HUES64 (cell line): ENCODE measurements around the gene PCBP3. TPM values are rescaled to one million over a fixed set of nuclear protein-coding genes. Genes with fewer than 3 reads are reported as not detected.

Source experiments
- H3K27ac ChIP-seq: 2 replicates; pipeline ENCODE4 v1.7.0; 2013; ENCODE audit warnings: low read depth, low read length, inconsistent platforms
- H3K27me3 ChIP-seq: 2 replicates; pipeline ENCODE4 v1.6.1; 2013; ENCODE audit warnings: mild to moderate bottlenecking, low read length; ENCODE audit not compliant: insufficient read depth
- H3K36me3 ChIP-seq: 2 replicates; pipeline ENCODE4 v1.6.1; 2013; ENCODE audit warnings: mild to moderate bottlenecking, low read length; ENCODE audit not compliant: insufficient read depth
- H3K4me1 ChIP-seq: 2 replicates; pipeline ENCODE4 v1.6.1; 2013; ENCODE audit warnings: mild to moderate bottlenecking, low read length, moderate library complexity; ENCODE audit not compliant: insufficient read depth
- H3K4me3 ChIP-seq: 2 replicates; pipeline ENCODE4 v1.5.1; 2013; ENCODE audit warnings: mild to moderate bottlenecking, low read length, moderate library complexity
- H3K9ac ChIP-seq: 2 replicates; pipeline ENCODE4 v1.6.1; 2013; ENCODE audit warnings: mild to moderate bottlenecking, low read depth, low read length
- H3K9me3 ChIP-seq: 2 replicates; pipeline ENCODE4 v1.6.1; 2013; ENCODE audit warnings: low read depth, low read length; ENCODE audit not compliant: insufficient read depth
- WGBS: fragments of 150-250, 120-280 bp; methylation state at CpG from one replicate; pipeline ENCODE4 v1.1.7; 2013; ENCODE audit warnings: missing lambda C conversion rate; 5-methylcytosine and 5-hydroxymethylcytosine counted together
- polyA plus RNA-seq, 2 experiments: library from polyadenylated mRNA; stranded (reverse); fragments of 50-300 nt; gene quantifications; one replicate each; pipeline ENCODE4 v1.2.3, GENCODE V29; 2013

Gene PCBP3
- polyA plus RNA-seq (2013, experiment 1 of 2): 4.1 TPM
- 4.3 TPM for polyA plus RNA-seq (2013, experiment 2 of 2)

DNA sequence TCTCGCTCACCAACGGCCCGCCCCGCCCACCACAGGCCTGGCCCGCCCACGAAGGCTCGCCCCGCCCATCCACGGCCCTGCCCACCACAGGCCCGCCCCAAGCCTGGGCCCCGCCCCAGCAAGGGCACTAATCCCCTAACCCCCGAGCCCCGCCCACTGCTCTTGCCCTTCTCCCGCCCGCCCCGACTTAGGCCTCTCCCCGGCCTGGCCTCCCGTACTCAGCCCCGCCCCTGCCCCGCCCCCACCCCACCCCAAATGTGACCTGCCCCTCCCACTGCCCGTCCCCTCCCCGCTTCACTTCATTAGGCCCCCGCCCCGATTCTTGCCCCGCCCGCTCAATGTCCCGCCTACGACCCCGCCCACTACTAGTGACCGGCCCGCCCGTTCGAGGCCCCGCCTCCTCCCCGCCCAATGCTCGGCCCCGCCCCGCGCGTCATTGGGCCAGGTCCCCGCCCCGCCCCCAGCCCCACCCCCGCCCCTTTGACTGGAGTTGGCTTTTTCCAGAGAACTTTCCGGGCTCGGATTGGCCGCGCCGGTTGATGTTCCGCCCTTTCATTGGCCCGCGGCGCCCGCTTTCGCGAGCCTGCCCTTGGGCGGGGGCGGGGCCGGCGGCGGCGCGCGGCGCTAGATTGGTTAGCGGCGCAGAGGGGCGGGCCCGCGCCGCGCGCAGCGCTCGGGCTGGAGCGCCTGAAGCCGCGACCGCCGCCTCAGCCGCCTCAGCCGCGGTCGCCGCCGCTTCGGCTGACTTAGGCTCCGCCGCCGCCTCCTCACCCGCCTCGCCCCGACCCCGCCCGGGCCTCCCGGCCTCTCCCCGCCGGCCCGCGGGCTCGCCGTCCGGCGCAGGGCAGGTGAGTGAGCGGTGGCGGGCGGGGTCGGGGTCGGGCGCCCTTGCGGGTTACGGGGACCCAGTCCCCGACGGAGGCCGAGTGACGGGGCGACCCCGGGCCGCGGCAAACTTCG lies at the start of gene PCBP3:
TSS of gene PCBP3 (plus strand) at position 705 of the 960 bp plus-strand sequence. CDS start 206,361 bp downstream, outside the sequence.
- Histone ChIP-seq H3K9ac (peak within 1 kb of the TSS; percentile 26; the same call in 1 of the 2 replicates), H3K27me3 (peaks cover 57% of the 10 kb centered on the region), H3K9me3 (no peaks in the 10 kb centered on the region), H3K36me3 (no peaks in the 10 kb centered on the region), H3K4me3 (peak within 1 kb of the TSS; percentile 53), H3K4me1 (peaks cover 10% of the 10 kb centered on the region; the same call in 1 of the 2 replicates), H3K27ac (no peak within 1 kb of the TSS)
- WGBS: under 1% methylated on average over 110 of the region's 120 CpGs

DNA sequence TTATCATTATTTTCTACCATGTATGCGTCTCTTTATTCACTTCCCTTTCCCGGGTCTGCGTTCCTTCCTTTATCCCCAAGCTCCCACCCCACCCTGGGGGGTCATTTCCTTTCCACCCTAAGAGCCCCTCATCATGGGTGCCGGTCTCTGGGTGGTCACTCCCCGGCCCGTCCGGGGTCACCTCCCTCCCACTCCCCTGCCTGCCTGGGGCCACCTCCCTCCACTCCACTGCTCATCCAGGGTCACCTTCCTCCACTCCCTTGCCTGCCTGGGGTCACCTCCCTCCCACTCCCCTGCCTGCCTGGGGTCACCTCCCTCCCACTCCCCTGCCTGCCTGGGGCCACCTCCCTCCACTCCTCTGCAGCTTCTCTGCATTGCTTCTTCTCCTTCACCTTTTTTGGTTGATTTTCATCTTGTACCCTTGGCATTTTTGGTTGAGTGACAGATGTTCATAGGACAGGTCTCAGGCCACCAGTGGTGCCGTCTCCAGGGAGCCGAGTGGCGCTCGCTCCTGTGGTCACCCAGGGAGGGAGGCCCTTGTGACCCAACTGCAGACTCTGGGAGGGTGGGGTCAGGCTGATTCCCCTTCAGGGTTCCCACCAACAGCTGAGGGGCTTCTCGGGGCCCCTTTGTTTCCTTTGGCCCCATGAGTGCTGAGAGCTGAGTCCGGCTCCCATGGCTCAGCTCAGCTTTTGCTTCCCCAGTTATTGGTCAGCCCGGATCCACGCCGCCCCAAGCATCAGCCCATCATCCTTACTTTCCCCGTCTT lies 48.6 kb upstream of the PCBP3 start:
- H3K27ac ChIP-seq: no peak overlapping the region
- H3K27me3 ChIP-seq: peaks cover 10% of the 10 kb centered on the region
- H3K9ac ChIP-seq: no peak overlapping the region
- H3K9me3 ChIP-seq: no peaks in the 10 kb centered on the region
- no peak overlapping the region for H3K4me3 ChIP-seq
- no peaks in the 10 kb centered on the region for H3K36me3 ChIP-seq
- 91% methylated on average over 17 of the region's 17 CpGs for WGBS
- no peaks in the 10 kb centered on the region for H3K4me1 ChIP-seq

DNA sequence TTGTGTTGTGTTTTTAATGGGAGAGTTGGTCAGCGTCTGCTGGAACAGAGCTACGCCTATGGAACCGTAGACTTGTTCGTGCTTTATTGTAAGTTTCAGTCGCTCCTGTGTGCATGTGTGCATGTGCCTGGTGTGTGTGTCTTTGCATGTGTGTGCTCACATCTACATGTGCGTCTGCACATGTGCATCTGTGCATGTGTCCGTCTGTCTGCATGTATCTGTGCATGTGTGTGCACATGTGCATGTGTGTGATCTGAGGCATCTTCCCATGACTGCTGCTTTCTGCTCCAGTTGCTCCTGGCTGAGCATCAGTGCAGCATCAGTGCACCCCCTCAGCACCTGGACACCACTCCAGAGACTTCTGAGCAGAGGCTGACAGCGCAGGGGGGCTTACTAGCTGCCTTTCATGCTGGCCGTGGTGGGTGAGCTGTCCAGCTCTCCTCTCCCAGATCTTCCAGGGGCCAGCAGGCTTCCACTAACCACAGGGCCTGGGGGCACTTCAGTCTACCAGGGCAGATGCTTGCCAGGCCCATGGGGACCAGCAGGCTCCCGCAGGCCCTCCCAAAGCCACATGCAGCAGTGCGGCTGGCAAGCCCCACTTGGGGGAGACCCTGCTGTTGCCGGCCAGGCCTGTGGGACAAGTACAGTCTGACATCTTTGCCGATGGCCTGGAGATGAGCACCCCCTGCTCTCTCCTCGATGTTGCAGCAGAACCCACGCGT lies 47.8 kb upstream of the PCBP3 start:
- H3K27ac ChIP-seq: no peak overlapping the region
- H3K9ac ChIP-seq: no peak overlapping the region
- H3K4me3 ChIP-seq: no peak overlapping the region
- 93% methylated on average over 16 of the region's 16 CpGs for WGBS
- H3K9me3 ChIP-seq: no peaks in the 10 kb centered on the region
- no peaks in the 10 kb centered on the region for H3K36me3 ChIP-seq
- peaks cover 5% of the 10 kb centered on the region for H3K27me3 ChIP-seq
- no peaks in the 10 kb centered on the region for H3K4me1 ChIP-seq

DNA sequence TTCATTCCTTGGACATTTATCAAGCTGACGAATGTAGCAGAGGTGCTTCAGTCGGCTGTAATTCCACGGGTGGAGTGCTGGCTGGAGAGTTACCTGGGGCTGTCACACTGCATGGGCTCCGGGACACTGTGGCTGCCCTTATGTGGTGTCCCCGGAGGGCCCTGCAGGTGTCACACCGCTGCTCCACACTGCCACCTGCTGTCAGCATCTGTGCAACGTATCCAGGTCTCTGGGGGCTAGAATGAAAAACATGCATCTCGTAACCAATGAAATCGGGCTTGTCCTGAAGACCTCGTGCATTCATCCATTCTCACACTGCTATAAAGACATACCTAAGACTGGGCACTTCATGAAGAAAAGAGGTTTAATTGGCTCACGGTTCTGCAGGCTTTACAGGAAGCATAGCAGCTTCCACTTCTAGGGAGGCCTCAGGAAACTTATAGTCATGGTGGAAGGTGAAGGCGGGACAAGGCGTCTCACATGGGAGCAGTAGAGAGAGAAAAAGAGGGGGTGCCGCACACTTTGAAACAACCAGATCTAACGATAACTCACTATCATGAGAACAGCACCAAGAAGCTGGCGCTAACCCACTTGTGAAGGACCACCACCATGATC lies 46.7 kb upstream of the PCBP3 start:
- WGBS: 47% methylated on average over 16 of the region's 16 CpGs
- H3K27me3 ChIP-seq: no peaks in the 10 kb centered on the region
- H3K4me1 ChIP-seq: no peaks in the 10 kb centered on the region
- H3K4me3 ChIP-seq: no peak overlapping the region
- H3K9me3 ChIP-seq: no peaks in the 10 kb centered on the region
- H3K36me3 ChIP-seq: no peaks in the 10 kb centered on the region
- no peak overlapping the region for H3K9ac ChIP-seq
- no peak overlapping the region for H3K27ac ChIP-seq

DNA sequence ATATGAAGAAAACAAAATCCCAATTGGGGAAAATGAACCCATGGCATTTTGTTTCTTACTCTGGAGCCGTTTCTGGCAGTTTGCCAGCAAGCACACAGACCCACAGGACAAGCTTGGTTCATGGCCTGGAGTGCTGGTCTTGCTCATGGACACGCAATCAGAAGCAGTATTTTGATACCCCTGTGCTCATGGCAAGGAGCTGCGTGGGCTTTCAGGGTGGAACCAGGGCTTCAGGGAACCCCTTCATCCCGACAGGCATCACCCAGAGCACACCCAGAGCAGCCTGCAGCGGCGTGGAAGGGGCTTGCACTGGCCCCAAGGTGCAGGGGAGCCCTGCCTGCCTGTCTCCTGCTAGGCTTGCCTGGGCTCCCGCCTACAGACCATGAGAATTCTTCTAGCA lies 45.4 kb upstream of the PCBP3 start:
- Histone ChIP-seq H3K36me3 (no peaks in the 10 kb centered on the region), H3K9ac (no peak overlapping the region), H3K4me3 (no peak overlapping the region), H3K27me3 (no peaks in the 10 kb centered on the region), H3K4me1 (no peaks in the 10 kb centered on the region), H3K27ac (no peak overlapping the region), H3K9me3 (peaks cover under 1% of the 10 kb centered on the region; the same call in 1 of the 2 replicates)
- 89% methylated on average over 7 of the region's 7 CpGs for WGBS

DNA sequence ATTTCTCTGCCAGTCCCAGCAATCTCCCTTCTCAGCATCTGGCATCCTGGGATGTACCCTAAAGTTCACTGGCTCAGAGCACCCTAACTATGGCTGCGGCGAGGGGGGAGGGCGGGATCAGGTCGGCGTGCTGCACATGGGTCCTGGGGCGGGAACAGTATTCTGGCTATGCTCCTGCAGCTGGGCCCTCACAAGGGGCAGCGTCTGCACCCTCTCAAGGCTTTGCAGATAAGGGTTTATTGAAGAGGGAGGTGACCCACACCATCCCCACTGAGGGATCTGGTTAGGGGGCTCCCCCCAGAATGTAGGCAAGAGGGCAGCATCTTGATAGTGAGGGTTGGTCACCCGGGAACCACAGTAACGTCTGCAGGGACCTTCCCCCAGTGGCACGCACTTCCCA lies 44.9 kb upstream of the PCBP3 start:
- Histone ChIP-seq H3K27me3 (no peaks in the 10 kb centered on the region), H3K9me3 (peaks cover 5% of the 10 kb centered on the region; the same call in 1 of the 2 replicates), H3K9ac (no peak overlapping the region), H3K36me3 (no peaks in the 10 kb centered on the region), H3K4me3 (no peak overlapping the region), H3K4me1 (no peaks in the 10 kb centered on the region), H3K27ac (no peak overlapping the region)
- 96% methylated on average over 10 of the region's 10 CpGs for WGBS

DNA sequence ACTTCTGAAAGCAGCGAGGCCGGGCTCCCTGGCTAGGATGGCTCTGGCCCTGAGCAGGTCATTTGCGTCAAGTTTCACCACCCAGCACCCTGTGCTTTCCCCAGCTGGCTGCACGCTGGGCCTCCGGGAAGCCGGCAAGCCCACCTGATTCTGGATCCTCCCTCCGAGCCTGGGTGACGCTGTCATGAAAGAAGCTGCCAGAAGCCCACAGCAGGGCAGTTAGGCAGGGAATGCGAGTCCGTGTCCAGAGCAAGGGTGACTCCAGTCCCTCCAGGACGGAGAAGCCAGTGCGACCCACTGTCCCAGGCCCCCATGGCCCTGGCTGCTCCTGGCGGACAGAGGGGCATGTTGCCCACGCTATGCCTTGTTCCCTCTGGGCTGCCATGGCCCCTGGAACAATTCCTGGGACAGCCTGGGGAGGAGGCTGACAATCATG lies 44.4 kb upstream of the PCBP3 start:
- H3K27ac ChIP-seq: no peak overlapping the region
- H3K36me3 ChIP-seq: no peaks in the 10 kb centered on the region
- H3K27me3 ChIP-seq: no peaks in the 10 kb centered on the region
- H3K9ac ChIP-seq: no peak overlapping the region
- no peak overlapping the region for H3K4me3 ChIP-seq
- WGBS: 93% methylated on average over 14 of the region's 14 CpGs
- H3K9me3 ChIP-seq: peaks cover 5% of the 10 kb centered on the region; the same call in 1 of the 2 replicates
- H3K4me1 ChIP-seq: no peaks in the 10 kb centered on the region

DNA sequence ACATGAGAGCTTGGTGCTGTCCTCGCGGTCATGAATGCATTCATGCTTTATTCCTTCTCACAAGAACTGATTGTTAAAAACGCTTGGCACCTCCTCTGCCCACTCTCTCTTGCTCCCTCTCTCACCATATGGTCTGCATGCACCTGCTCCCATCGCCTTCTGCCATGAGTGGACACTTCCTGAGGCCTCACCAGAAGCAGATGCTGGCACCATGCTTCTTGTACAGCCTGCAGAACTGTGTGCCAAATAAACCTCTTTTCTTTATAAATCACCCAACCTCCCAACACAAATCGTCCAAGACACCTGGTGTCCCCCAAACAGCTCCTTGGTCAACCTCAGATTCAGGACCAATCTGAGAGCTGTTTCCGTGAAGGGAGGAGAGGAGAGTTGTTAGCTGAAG lies 43.3 kb upstream of the PCBP3 start:
- no peaks in the 10 kb centered on the region for H3K27me3 ChIP-seq
- H3K9ac ChIP-seq: no peak overlapping the region
- no peak overlapping the region for H3K4me3 ChIP-seq
- 80% methylated on average over 6 of the region's 6 CpGs for WGBS
- H3K36me3 ChIP-seq: no peaks in the 10 kb centered on the region
- peaks cover 5% of the 10 kb centered on the region; the same call in 1 of the 2 replicates for H3K9me3 ChIP-seq
- H3K27ac ChIP-seq: no peak overlapping the region
- no peaks in the 10 kb centered on the region for H3K4me1 ChIP-seq

DNA sequence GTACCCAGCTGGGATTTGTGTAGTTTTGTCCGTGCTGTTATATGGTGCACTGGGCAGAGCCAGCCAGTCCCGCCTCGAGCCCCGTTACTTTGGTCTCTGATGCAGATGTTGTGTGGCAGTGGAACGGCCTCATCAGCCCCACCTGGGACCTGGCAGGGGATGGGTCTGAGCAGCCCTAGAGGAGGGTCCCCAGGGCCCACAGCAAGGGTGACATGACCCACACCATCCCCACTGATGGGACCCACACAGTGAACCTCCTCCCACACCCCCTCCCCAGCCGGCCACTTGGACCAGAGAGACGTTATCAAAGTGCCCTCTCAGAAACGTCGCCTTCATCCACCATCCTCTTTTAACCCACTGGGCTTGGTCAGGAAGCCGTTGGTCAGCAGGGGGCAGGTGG lies 42.0 kb upstream of the PCBP3 start:
- Histone ChIP-seq H3K27ac (no peak overlapping the region), H3K4me1 (no peaks in the 10 kb centered on the region), H3K36me3 (no peaks in the 10 kb centered on the region), H3K4me3 (no peak overlapping the region), H3K9ac (no peak overlapping the region), H3K27me3 (no peaks in the 10 kb centered on the region), H3K9me3 (peaks cover 5% of the 10 kb centered on the region; the same call in 1 of the 2 replicates)
- 92% methylated on average over 10 of the region's 10 CpGs for WGBS

DNA sequence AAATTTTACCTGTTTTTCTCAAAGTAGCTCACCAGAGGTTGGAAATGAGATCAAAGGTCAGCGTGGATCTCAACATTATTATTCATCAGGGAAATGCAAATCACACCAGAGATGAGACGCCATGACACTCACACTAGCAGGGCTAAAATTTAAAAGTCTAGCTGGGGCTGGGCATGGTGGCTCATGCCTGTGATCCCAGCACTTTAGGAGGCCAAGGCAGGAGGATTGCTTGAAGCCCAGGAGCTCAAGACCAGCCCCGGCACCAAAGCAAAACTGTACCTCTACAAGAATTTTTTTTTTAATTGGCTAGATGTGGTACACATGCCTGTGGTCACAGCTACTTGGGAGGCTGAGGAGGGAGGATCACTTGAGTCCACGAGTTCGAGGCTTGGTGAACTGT lies 41.4 kb upstream of the PCBP3 start:
- no peak overlapping the region for H3K4me3 ChIP-seq
- 88% methylated on average over 4 of the region's 5 CpGs for WGBS
- H3K27me3 ChIP-seq: no peaks in the 10 kb centered on the region
- no peaks in the 10 kb centered on the region for H3K4me1 ChIP-seq
- H3K9ac ChIP-seq: no peak overlapping the region
- no peaks in the 10 kb centered on the region for H3K36me3 ChIP-seq
- H3K9me3 ChIP-seq: peaks cover 5% of the 10 kb centered on the region; the same call in 1 of the 2 replicates
- no peak overlapping the region for H3K27ac ChIP-seq
